NCI-H1048 (cell line): ENCODE measurements around the gene NTMT1.
"Not testable (repeated sequence)": the region's sequence is repeated elsewhere in the genome, so short reads cannot be mapped to it uniquely, and the experiment has no call there.

ENCODE experiments used
- DNase-seq: peaks from one replicate; lab custom pipeline; 2025; lab: John Stamatoyannopoulos, UW

The NTMT1 gene

GRCh38 chr9:129626079-129626624, at the start of gene NTMT1:
NTMT1 (plus strand) TSS chr9:129626163; CDS start chr9:129632704, 6,541 bp downstream.
- peak; percentile 53 for DNase-seq

- DNase-seq = no peak
Observed at GRCh38 chr9:129576546-129577543, 49.1 kb upstream of the NTMT1 start.

- no peak for DNase-seq
Observed at GRCh38 chr9:129579294-129579693, 46.7 kb upstream of the NTMT1 start.

- no peak for DNase-seq
Observed at GRCh38 chr9:129580211-129580915, 45.6 kb upstream of the NTMT1 start.

- no peak for DNase-seq
Observed at GRCh38 chr9:129581505-129582189, 44.3 kb upstream of the NTMT1 start.

GRCh38 chr9:129582855-129583254, 43.1 kb upstream of the NTMT1 start:
- DNase-seq = no peak

- no peak for DNase-seq
Observed at GRCh38 chr9:129583308-129584038, 42.5 kb upstream of the NTMT1 start.

GRCh38 chr9:129584136-129584535, 41.8 kb upstream of the NTMT1 start:
- DNase-seq = peak; percentile 18

- no peak for DNase-seq
Observed at GRCh38 chr9:129585352-129585751, 40.6 kb upstream of the NTMT1 start.

- DNase-seq = no peak
Observed at GRCh38 chr9:129586245-129586644, 39.7 kb upstream of the NTMT1 start.

GRCh38 chr9:129586685-129587084, 39.3 kb upstream of the NTMT1 start:
- DNase-seq = no peak

GRCh38 chr9:129587487-129588262, 38.3 kb upstream of the NTMT1 start:
- DNase-seq = no peak

GRCh38 chr9:129590466-129590865, 35.5 kb upstream of the NTMT1 start:
- DNase-seq = no peak

- no peak for DNase-seq
Observed at GRCh38 chr9:129591916-129592315, 34.0 kb upstream of the NTMT1 start.

- not testable (repeated sequence) for DNase-seq
Observed at GRCh38 chr9:129592790-129593189, 33.2 kb upstream of the NTMT1 start.

GRCh38 chr9:129594632-129595031, 31.3 kb upstream of the NTMT1 start:
- DNase-seq = no peak

GRCh38 chr9:129595311-129595741, 30.6 kb upstream of the NTMT1 start:
- no peak for DNase-seq

GRCh38 chr9:129595903-129596540, 29.9 kb upstream of the NTMT1 start:
- no peak for DNase-seq

- no peak for DNase-seq
Observed at GRCh38 chr9:129596541-129597331, 29.2 kb upstream of the NTMT1 start.
